ENCODE measurements around the gene CSGALNACT2.

GRCh38 chr10:43166880-43167497 is 28.7 kb downstream of the CSGALNACT2 start:
- TF ChIP-seq, protein P1, sequence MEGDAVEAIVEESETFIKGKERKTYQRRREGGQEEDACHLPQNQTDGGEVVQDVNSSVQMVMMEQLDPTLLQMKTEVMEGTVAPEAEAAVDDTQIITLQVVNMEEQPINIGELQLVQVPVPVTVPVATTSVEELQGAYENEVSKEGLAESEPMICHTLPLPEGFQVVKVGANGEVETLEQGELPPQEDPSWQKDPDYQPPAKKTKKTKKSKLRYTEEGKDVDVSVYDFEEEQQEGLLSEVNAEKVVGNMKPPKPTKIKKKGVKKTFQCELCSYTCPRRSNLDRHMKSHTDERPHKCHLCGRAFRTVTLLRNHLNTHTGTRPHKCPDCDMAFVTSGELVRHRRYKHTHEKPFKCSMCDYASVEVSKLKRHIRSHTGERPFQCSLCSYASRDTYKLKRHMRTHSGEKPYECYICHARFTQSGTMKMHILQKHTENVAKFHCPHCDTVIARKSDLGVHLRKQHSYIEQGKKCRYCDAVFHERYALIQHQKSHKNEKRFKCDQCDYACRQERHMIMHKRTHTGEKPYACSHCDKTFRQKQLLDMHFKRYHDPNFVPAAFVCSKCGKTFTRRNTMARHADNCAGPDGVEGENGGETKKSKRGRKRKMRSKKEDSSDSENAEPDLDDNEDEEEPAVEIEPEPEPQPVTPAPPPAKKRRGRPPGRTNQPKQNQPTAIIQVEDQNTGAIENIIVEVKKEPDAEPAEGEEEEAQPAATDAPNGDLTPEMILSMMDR (IDR thresholded peaks at IDR 0.05), result no peak
- TF ChIP-seq POLR2A (IDR thresholded peaks at IDR 0.05), result no peak

All from adrenal gland (tissue), 5 donors.